Astrocyte (in vitro differentiated cells and primary cell): ENCODE measurements around the gene RTN1.

Experiments used
- CTCF ChIP-seq: IDR thresholded peaks from 2 replicates; pipeline ENCODE4 v1.5.1; 2011; ENCODE audit warnings: low read depth, mild to moderate bottlenecking, inconsistent platforms, low read length, moderate library complexity; ENCODE audit not compliant: insufficient read depth
- EZH2 ChIP-seq: IDR thresholded peaks from 2 replicates; pipeline ENCODE4 v1.6.1; 2012; ENCODE audit warnings: mild to moderate bottlenecking, low read length, inconsistent platforms; ENCODE audit not compliant: insufficient read depth

GRCh38 chr14:59570122-59570521, 300.5 kb downstream of the RTN1 start:
- no peak for TF ChIP-seq CTCF
- no peak for TF ChIP-seq EZH2
